ENCODE measurements around the gene C16orf96. TPM values are rescaled to one million over a fixed set of nuclear protein-coding genes. Genes with fewer than 3 reads are reported as not detected.

Gene C16orf96
- total and polyA plus RNA-seq, 3 donors from 2014 or later: 10.3 to 19.8 (median 15.1) TPM

GRCh38 chr16:4602331-4602730 is 46.2 kb downstream of the C16orf96 start:
- Histone ChIP-seq H3K27ac (no peak overlapping the region), H3K4me3 (no peak overlapping the region), H3K27me3 (no peaks in the 10 kb centered on the region), H3K9me3 (no peaks in the 10 kb centered on the region), H3K4me1 (no peaks in the 10 kb centered on the region), H3K36me3 (ENCODE audit: low read depth, missing control alignments) (no peaks in the 10 kb centered on the region)
- 77% methylated on average over 6 of the region's 8 CpGs; no CpG with 5 or more reads in 1 of the 2 donors for WGBS, 2 donors
- no peak for DNase-seq
- intact Hi-C loops (cut with DNase I; ENCODE audit: low total_unique reads): loop anchor here (10.0 kb wide), 1 partner anchor 162 kb away; the partner anchor contains the start of gene ZNF500
- TF ChIP-seq, protein P1, sequence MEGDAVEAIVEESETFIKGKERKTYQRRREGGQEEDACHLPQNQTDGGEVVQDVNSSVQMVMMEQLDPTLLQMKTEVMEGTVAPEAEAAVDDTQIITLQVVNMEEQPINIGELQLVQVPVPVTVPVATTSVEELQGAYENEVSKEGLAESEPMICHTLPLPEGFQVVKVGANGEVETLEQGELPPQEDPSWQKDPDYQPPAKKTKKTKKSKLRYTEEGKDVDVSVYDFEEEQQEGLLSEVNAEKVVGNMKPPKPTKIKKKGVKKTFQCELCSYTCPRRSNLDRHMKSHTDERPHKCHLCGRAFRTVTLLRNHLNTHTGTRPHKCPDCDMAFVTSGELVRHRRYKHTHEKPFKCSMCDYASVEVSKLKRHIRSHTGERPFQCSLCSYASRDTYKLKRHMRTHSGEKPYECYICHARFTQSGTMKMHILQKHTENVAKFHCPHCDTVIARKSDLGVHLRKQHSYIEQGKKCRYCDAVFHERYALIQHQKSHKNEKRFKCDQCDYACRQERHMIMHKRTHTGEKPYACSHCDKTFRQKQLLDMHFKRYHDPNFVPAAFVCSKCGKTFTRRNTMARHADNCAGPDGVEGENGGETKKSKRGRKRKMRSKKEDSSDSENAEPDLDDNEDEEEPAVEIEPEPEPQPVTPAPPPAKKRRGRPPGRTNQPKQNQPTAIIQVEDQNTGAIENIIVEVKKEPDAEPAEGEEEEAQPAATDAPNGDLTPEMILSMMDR (IDR thresholded peaks at IDR 0.05): no peak
- no peak for TF ChIP-seq POLR2A (IDR thresholded peaks at IDR 0.05)

- intact Hi-C loops (cut with DNase I; ENCODE audit: low total_unique reads): loop anchor here (10.0 kb wide), 1 partner anchor 161 kb away; the partner anchor contains the start of gene ZNF500
Measured at GRCh38 chr16:4603624-4604170, 47.6 kb downstream of the C16orf96 start.

DNA sequence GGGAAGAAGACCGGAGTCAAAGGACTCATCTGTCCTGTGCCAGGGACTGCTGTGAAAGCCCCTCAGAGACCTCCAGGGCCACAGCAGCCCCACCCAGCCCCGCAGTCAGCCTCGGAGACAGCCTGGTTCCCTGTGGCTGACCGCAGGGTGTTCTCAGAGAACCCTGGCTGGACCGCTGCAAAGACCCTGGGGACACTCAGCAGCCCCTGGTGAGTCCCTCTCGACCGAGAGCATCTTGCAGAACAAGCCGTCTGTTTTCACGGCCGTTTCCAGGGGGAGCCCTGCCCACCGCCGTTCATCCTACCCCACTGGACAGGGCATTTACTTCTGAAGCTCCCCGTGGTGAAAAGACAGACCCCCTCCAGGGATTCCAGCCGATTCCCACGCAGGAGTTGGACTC is 48.3 kb downstream of the C16orf96 start:
- intact Hi-C loops (cut with DNase I; ENCODE audit: low total_unique reads): loop anchor here (10.0 kb wide), 1 partner anchor 160 kb away; the partner anchor contains the start of gene ZNF500
- no peak for DNase-seq
- H3K36me3 ChIP-seq (ENCODE audit: low read depth, missing control alignments): no peaks in the 10 kb centered on the region
- no peaks in the 10 kb centered on the region for H3K4me1 ChIP-seq
- TF ChIP-seq POLR2A (IDR thresholded peaks at IDR 0.05): no peak
- TF ChIP-seq, protein P1 (IDR thresholded peaks at IDR 0.05): no peak
- no peak overlapping the region for H3K27ac ChIP-seq
- no peaks in the 10 kb centered on the region for H3K9me3 ChIP-seq
- 64 to 80% methylated on average over 8 to 15 of the region's 15 CpGs for WGBS, 2 donors
- H3K4me3 ChIP-seq: no peak overlapping the region
- H3K27me3 ChIP-seq: no peaks in the 10 kb centered on the region

More at GRCh38 chr16:4603624-4604170, 47.6 kb downstream of the C16orf96 start:
- TF ChIP-seq, protein P1 (IDR thresholded peaks at IDR 0.05): no peak
- no peak for TF ChIP-seq POLR2A (IDR thresholded peaks at IDR 0.05)
- H3K27me3 ChIP-seq: no peaks in the 10 kb centered on the region
- DNase-seq: no peak
- H3K27ac ChIP-seq: no peak overlapping the region
- H3K9me3 ChIP-seq: no peaks in the 10 kb centered on the region
- H3K4me1 ChIP-seq: no peaks in the 10 kb centered on the region
- H3K4me3 ChIP-seq: no peak overlapping the region
- WGBS, 2 donors: 53 to 70% methylated on average over 13 of the region's 13 CpGs
- H3K36me3 ChIP-seq (ENCODE audit: low read depth, missing control alignments): no peaks in the 10 kb centered on the region

DNA sequence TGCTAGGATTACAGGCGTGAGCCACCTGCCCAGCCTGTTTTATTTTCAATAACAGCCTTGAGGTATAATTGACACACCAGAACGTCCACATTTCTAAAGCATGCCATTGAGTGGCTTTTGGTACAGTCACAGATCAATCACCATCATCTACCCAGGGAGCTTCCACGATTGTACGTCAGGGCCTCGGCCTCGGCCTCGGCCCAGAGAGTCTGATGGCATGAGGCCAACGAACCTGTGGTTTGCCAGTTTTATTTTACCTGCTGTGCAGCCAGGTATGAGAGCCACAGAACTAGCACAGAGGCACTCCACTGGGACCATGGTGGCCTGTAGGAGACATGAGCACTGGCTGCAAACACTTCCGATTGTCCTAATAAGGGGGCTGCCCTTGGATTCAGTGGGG is 50.2 kb downstream of the C16orf96 start:
- WGBS, 2 donors: 88 to 94% methylated on average over 9 of the region's 9 CpGs

More for the DNA sequence above, 50.2 kb downstream of the C16orf96 start:
- Histone ChIP-seq H3K4me1 (no peaks in the 10 kb centered on the region), H3K27ac (no peak overlapping the region), H3K36me3 (ENCODE audit: low read depth, missing control alignments) (no peaks in the 10 kb centered on the region), H3K4me3 (no peak overlapping the region), H3K9me3 (no peaks in the 10 kb centered on the region), H3K27me3 (no peaks in the 10 kb centered on the region)
- TF ChIP-seq, protein P1 (IDR thresholded peaks at IDR 0.05): no peak
- TF ChIP-seq POLR2A (IDR thresholded peaks at IDR 0.05): no peak
- intact Hi-C loops (cut with DNase I; ENCODE audit: low total_unique reads): loop anchor here (10.0 kb wide), 1 partner anchor 158 kb away; the partner anchor contains the start of gene ZNF500
- DNase-seq: no peak
